Peyer's patch (tissue), 4 donors: Measurements from ENCODE around the gene PHACTR1. TPM values are rescaled to one million over a fixed set of nuclear protein-coding genes. Genes with fewer than 3 reads are reported as not detected.

ENCODE experiments used
- DNase-seq, 3 donors: peaks; one replicate each; pipeline ENCODE4 v3.0.0-alpha.2; 2017 to 2019
- H3K27ac ChIP-seq, 4 donors: fragments of 200-600 bp; sonication (generic); one replicate each; pipeline ENCODE4 v1.5.1; 2016 to 2019
- H3K27me3 ChIP-seq, 2 donors: fragments of 200-600 bp; sonication (generic); one replicate each; pipeline ENCODE4 v1.5.1; 2019
- H3K36me3 ChIP-seq, 3 donors: fragments of 200-600 bp; sonication (generic); one replicate each; pipeline ENCODE4 v1.5.1; 2016 to 2019
- H3K4me1 ChIP-seq, 4 donors: fragments of 200-600 bp; sonication (generic); one replicate each; pipeline ENCODE4 v1.5.1; 2016 to 2019
- H3K4me3 ChIP-seq, 4 donors: fragments of 200-600 bp; sonication (generic); 1 replicate in 3 of 4; 2 replicates in 1 of 4; pipeline ENCODE4 v1.5.1; 2016 to 2019; ENCODE audit warnings: mild to moderate bottlenecking in 1 of 4
- H3K9me3 ChIP-seq, 4 donors: fragments of 200-600 bp; sonication (generic); one replicate each; pipeline ENCODE4 v1.5.1; 2016 to 2019; ENCODE audit warnings: mild to moderate bottlenecking in 1 of 4
- POLR2A ChIP-seq, 2 donors: fragments of 450-650 bp; IDR thresholded peaks; one replicate each; pipeline ENCODE4 v1.5.1; 2017; ENCODE audit warnings: antibody characterized with exemption in 2 of 2, mild to moderate bottlenecking in 2 of 2, moderate library complexity in 2 of 2
- total RNA-seq, 4 donors: library from RNA; depleted of rRNA; stranded (reverse); fragments of >200 nt; gene quantifications; one replicate each; pipeline ENCODE4 v1.1.0, GENCODE V29; 2016
- TF ChIP-seq, protein P1 (sequence below), 6 experiments: fragments of 450-650 bp in 4 of 6; fragments of 200-600 bp in 2 of 6; sonication (generic) in 1 of 6; IDR thresholded peaks; one replicate each; pipeline ENCODE4 v1.5.1; 2017 to 2019; ENCODE audit warnings: antibody characterized with exemption in 6 of 6, mild to moderate bottlenecking in 3 of 6, moderate library complexity in 1 of 6

Gene PHACTR1
- total RNA-seq, 4 donors from 2014 or later, result 0.35 to 19.0 (median 1.7) TPM

DNA sequence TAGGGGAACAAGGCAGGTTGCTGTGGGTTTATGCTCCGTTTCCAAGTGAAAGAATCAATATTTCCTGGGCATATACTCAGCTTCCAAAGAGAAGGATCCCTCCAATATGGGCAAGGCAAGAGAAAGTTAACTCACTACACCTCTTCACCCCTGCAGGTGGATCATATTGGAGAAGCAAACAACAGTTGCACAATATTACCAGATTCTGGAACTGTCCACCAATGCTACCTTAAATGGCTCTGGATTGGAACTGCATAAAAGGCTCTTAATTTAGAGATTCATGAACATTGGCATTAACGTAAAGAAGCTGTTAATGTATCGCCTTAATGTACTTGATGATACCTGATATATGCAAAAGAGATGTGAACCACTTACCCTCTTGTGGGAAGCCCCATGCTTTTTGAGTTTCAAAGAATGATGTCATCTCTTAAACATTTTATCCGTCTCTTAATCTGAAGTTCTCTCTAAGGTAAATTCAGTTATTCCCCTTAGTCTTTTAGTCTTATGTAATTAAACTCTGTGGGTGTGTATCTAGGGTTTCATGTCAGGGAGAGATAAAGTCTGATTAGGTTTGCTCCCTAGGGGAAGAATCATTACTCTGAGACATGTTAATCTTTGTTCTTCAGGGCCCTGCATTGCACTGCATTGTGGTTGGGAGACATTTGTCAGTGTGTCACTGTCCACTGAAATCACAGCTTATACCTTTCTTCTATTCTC, 99.5 kb downstream of the PHACTR1 start:
- Histone ChIP-seq H3K27me3 (no peaks in the 10 kb centered on the region), H3K36me3 (no peaks in the 10 kb centered on the region), H3K9me3 (no peaks in the 10 kb centered on the region), H3K4me3 (no peak overlapping the region), H3K4me1 (no peaks in the 10 kb centered on the region), H3K27ac (no peak overlapping the region)
- no peak for DNase-seq
- TF ChIP-seq, protein P1, sequence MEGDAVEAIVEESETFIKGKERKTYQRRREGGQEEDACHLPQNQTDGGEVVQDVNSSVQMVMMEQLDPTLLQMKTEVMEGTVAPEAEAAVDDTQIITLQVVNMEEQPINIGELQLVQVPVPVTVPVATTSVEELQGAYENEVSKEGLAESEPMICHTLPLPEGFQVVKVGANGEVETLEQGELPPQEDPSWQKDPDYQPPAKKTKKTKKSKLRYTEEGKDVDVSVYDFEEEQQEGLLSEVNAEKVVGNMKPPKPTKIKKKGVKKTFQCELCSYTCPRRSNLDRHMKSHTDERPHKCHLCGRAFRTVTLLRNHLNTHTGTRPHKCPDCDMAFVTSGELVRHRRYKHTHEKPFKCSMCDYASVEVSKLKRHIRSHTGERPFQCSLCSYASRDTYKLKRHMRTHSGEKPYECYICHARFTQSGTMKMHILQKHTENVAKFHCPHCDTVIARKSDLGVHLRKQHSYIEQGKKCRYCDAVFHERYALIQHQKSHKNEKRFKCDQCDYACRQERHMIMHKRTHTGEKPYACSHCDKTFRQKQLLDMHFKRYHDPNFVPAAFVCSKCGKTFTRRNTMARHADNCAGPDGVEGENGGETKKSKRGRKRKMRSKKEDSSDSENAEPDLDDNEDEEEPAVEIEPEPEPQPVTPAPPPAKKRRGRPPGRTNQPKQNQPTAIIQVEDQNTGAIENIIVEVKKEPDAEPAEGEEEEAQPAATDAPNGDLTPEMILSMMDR (IDR thresholded peaks at IDR 0.05), result no peak
- TF ChIP-seq POLR2A (IDR thresholded peaks at IDR 0.05), result no peak

DNA sequence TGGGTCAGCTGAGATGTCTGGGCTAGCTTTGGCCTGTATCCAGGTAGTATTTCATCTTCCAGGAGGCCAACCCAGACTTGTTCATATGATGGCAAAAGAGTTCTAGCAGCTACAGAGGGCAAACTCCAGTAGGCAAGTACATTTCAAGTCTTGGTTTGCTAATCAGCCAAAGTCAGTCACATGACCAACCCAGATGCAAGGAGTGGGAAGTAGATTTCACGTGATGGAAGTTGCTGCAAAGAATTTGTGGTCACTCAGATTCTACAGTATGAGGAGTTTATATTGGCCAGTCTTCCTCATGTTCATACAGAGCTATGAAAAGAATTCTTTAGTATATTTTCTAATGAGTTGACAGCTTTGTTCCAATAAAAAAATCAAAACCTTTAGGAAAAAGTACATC, 101.8 kb downstream of the PHACTR1 start:
- TF ChIP-seq, protein P1 (IDR thresholded peaks at IDR 0.05), result no peak
- TF ChIP-seq POLR2A (IDR thresholded peaks at IDR 0.05), result no peak
- Histone ChIP-seq H3K4me3 (no peak overlapping the region), H3K4me1 (no peaks in the 10 kb centered on the region), H3K36me3 (no peaks in the 10 kb centered on the region), H3K27ac (no peak overlapping the region), H3K27me3 (no peaks in the 10 kb centered on the region), H3K9me3 (no peaks in the 10 kb centered on the region)
- no peak for DNase-seq

DNA sequence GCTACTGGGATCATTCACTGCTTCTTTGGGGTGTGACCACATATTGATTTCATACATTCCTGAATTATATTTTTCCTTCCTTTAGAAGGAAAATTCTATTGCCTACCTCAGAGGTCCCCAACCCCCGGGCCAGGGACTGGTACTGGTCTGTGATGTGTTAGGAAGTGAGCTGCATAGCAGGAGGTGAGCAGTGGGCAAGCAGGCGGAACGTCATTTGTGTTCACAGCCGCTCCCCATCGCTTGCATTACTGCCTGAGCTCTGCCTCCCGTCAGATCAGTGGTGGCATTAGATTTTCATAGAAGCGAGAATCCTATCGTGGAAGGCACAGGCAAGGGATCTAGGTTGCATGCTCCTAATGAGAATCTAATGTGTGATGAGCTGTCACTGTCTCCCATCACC, 107.3 kb downstream of the PHACTR1 start:
- H3K27me3 ChIP-seq, result no peaks in the 10 kb centered on the region
- no peaks in the 10 kb centered on the region for H3K4me1 ChIP-seq
- H3K9me3 ChIP-seq, result no peaks in the 10 kb centered on the region
- TF ChIP-seq, protein P1 (IDR thresholded peaks at IDR 0.05), result no peak
- TF ChIP-seq POLR2A (IDR thresholded peaks at IDR 0.05), result no peak
- no peaks in the 10 kb centered on the region for H3K36me3 ChIP-seq
- H3K4me3 ChIP-seq, result no peak overlapping the region
- DNase-seq, result no peak
- no peak overlapping the region for H3K27ac ChIP-seq

DNA sequence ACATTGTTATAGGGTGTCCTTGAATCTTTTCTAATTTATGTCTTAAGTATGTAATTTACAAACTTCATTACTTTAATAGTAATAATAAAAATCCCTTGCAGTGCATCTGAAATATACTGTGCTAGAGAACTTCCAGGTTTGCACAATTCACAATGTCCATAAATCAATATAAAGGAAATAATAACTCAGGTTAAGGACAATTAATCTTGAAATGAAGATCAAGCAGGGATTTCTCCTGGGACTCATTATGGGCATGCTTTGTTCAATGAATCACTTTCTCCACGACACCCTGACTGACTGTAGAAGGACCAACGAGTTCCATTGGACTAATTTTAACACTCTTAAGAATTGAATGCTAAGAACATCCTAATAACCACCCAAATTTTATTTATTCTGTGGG, 110.0 kb downstream of the PHACTR1 start:
- Histone ChIP-seq H3K4me3 (no peak overlapping the region), H3K36me3 (no peaks in the 10 kb centered on the region), H3K9me3 (no peaks in the 10 kb centered on the region), H3K4me1 (no peaks in the 10 kb centered on the region), H3K27me3 (no peaks in the 10 kb centered on the region), H3K27ac (no peak overlapping the region)
- TF ChIP-seq, protein P1 (IDR thresholded peaks at IDR 0.05), result no peak
- no peak for TF ChIP-seq POLR2A (IDR thresholded peaks at IDR 0.05)
- no peak for DNase-seq

DNA sequence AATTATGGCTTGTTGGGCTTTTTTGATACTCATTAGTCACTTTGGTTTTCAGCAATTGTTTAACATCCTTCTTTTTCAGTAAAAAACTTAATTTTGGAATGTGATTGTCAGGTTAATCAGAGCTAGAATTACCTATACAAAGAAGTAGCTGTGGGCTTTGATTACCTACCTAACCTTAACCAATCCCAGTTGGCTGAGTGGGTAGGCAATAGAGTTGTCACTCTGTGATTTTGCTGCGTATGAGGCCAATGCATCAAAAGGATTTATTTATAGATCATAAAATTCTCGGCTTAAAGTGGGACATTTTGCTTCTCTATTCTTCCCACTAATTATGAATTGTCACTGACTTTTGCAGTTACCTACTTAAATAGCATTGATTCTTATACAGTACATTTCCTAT, 111.4 kb downstream of the PHACTR1 start:
- no peaks in the 10 kb centered on the region for H3K4me1 ChIP-seq
- no peak for TF ChIP-seq POLR2A (IDR thresholded peaks at IDR 0.05)
- TF ChIP-seq, protein P1 (IDR thresholded peaks at IDR 0.05), result no peak
- no peaks in the 10 kb centered on the region for H3K27me3 ChIP-seq

More for the DNA sequence above, 111.4 kb downstream of the PHACTR1 start:
- Histone ChIP-seq H3K4me3 (no peak overlapping the region), H3K36me3 (no peaks in the 10 kb centered on the region), H3K27ac (no peak overlapping the region), H3K9me3 (no peaks in the 10 kb centered on the region)
- no peak for DNase-seq
